H1 (cell line): ENCODE results near the gene NCEH1.

Experiments
- CBX5 ChIP-seq: fragments of 300-800, 300-1000 bp; sonication (generic); IDR thresholded peaks from 2 replicates; pipeline ENCODE4 v1.7.1; 2016; ENCODE audit warnings: antibody characterized with exemption, low read length, low read depth
- CTCF ChIP-seq, 3 experiments: IDR thresholded peaks; 1 replicate in 2 of 3; 2 replicates in 1 of 3; pipeline versions ENCODE4 v1.5.1 to v1.6.1; 2011; ENCODE audit warnings: low read length in 3 of 3, mild to moderate bottlenecking in 3 of 3, inconsistent platforms in 2 of 3, low read depth in 1 of 3, moderate library complexity in 1 of 3; ENCODE audit not compliant: insufficient read depth in 1 of 3; ENCODE audit errors: control extremely low read depth in 1 of 3
- ZNF274 ChIP-seq: IDR thresholded peaks from 2 replicates; pipeline ENCODE4 v1.7.0; 2012; ENCODE audit warnings: low read length, borderline replicate concordance; ENCODE audit errors: extremely low read depth

GRCh38 chr3:172701751-172702150, 9.1 kb downstream of the NCEH1 start:
- TF ChIP-seq CTCF (IDR thresholded peaks at IDR 0.05; ENCODE audit: control extremely low read depth in 1 of 3, insufficient read depth in 1 of 3, low read depth in 1 of 3, low read length in 3 of 3) (no peak), CBX5 (no peak), ZNF274 (no peak)
